ENCODE measurements around the gene CDK14.

GRCh38 chr7:90994121-90994520, 398.0 kb downstream of the CDK14 start:
- TF ChIP-seq, protein P1, sequence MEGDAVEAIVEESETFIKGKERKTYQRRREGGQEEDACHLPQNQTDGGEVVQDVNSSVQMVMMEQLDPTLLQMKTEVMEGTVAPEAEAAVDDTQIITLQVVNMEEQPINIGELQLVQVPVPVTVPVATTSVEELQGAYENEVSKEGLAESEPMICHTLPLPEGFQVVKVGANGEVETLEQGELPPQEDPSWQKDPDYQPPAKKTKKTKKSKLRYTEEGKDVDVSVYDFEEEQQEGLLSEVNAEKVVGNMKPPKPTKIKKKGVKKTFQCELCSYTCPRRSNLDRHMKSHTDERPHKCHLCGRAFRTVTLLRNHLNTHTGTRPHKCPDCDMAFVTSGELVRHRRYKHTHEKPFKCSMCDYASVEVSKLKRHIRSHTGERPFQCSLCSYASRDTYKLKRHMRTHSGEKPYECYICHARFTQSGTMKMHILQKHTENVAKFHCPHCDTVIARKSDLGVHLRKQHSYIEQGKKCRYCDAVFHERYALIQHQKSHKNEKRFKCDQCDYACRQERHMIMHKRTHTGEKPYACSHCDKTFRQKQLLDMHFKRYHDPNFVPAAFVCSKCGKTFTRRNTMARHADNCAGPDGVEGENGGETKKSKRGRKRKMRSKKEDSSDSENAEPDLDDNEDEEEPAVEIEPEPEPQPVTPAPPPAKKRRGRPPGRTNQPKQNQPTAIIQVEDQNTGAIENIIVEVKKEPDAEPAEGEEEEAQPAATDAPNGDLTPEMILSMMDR (IDR thresholded peaks at IDR 0.05): no peak
- no peak for TF ChIP-seq POLR2A (IDR thresholded peaks at IDR 0.05)
